ENCODE measurements around the gene PLB1. TPM values are rescaled to one million over a fixed set of nuclear protein-coding genes. Genes with fewer than 3 reads are reported as not detected.
A peak's percentile ranks its signal among the peaks of the same experiment; 100 is the strongest.

The PLB1 gene
- total and polyA plus RNA-seq, 9 of the 15 experiments (the other 6 are each of a cell fraction or from before 2014, with no cell fraction given), result 0.01 to 0.09 (median 0.07) TPM; not detected in 2

DNA sequence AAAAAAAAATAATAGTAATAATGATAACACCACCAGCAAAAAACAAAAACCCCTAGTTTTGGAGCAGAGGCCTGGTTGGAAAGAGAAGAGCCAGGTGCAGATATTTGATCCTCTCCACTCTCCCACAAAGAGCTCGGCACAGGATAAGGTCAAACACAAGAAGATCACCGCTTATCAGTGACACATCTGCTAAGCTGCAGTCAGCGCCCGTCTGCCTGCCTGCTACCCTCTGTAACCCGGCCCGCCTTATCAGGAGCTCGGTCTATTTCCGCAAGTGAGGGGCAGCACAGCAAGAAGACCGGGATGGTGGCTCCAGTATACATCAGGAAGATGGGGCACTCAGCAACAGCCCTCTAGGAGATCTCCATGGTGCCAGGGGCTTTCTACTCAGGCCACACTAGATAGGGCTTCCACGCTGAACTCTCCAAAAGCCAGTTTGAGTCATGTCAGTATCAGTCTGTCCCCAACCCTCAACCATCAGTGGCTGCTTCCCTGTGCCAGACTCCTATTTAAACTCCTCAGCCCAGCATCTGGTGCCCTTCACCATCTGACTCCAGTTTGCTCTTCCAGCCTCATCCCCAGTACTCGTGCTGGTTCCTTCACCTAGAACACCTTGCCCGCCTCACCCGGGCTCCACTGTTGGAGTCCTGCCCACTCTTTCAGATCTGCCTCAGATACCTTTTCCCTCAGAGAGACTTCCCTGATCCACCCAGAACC is 188.4 kb downstream of the PLB1 start (continued):
- no peak for TF ChIP-seq ZNF518B (CRISPR knock-in tag; IDR thresholded peaks at IDR 0.05)
- TF ChIP-seq SMARCE1 (IDR thresholded peaks at IDR 0.05), result peak; percentile 76; the same call in 1 of the 2 replicates
- TF ChIP-seq ARID1B (IDR thresholded peaks at IDR 0.05), result peak; percentile 85
- TF ChIP-seq CXXC5 (CRISPR knock-in tag; IDR thresholded peaks at IDR 0.05), result peak; percentile 73
- TF ChIP-seq DACH1 (IDR thresholded peaks at IDR 0.05; ENCODE audit: partially characterized antibody), result no peak
- TF ChIP-seq POLR2G (IDR thresholded peaks at IDR 0.05; ENCODE audit: low read depth, low read length), result no peak
- TF ChIP-seq MTA3 (IDR thresholded peaks at IDR 0.05; ENCODE audit: borderline replicate concordance), result peak; percentile 62; the same call in 1 of the 2 replicates
- TF ChIP-seq, protein P1, sequence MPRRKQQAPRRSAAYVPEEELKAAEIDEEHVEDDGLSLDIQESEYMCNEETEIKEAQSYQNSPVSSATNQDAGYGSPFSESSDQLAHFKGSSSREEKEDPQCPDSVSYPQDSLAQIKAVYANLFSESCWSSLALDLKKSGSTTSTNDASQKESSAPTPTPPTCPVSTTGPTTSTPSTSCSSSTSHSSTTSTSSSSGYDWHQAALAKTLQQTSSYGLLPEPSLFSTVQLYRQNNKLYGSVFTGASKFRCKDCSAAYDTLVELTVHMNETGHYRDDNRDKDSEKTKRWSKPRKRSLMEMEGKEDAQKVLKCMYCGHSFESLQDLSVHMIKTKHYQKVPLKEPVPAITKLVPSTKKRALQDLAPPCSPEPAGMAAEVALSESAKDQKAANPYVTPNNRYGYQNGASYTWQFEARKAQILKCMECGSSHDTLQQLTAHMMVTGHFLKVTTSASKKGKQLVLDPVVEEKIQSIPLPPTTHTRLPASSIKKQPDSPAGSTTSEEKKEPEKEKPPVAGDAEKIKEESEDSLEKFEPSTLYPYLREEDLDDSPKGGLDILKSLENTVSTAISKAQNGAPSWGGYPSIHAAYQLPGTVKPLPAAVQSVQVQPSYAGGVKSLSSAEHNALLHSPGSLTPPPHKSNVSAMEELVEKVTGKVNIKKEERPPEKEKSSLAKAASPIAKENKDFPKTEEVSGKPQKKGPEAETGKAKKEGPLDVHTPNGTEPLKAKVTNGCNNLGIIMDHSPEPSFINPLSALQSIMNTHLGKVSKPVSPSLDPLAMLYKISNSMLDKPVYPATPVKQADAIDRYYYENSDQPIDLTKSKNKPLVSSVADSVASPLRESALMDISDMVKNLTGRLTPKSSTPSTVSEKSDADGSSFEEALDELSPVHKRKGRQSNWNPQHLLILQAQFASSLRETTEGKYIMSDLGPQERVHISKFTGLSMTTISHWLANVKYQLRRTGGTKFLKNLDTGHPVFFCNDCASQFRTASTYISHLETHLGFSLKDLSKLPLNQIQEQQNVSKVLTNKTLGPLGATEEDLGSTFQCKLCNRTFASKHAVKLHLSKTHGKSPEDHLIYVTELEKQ (CRISPR knock-in tag; IDR thresholded peaks at IDR 0.05), result no peak

Data from K562 (cell line).